ENCODE data around the gene MMP25. TPM values are rescaled to one million over a fixed set of nuclear protein-coding genes. Genes with fewer than 3 reads are reported as not detected.

The MMP25 gene
- total and polyA plus RNA-seq, 8 donors = 0.28 to 1.6 (median 1.0) TPM

GRCh38 chr16:3032624-3033023 is 13.7 kb upstream of the MMP25 start:
- WGBS, 2 donors = 64 to 74% methylated on average over 7 of the region's 7 CpGs

GRCh38 chr16:3035289-3035971 is 10.9 kb upstream of the MMP25 start:
- Histone ChIP-seq H3K36me3 (peaks cover 0 to 1% (median 0%) of the 10 kb centered on the region in 3 donors), H3K27ac (peak overlapping the region; percentile 80 to 90 (median 85)), H3K27me3 (no peaks in the 10 kb centered on the region), H3K4me3 (peak overlapping the region; percentile 27 to 83 (median 75)), H3K4me1 (peaks cover 0 to 21% (median 5%) of the 10 kb centered on the region in 3 donors), H3K9me3 (no peaks in the 10 kb centered on the region)
- no peak for TF ChIP-seq CTCF (IDR thresholded peaks at IDR 0.05)
- FAIRE-seq (no peak), ATAC-seq (peak; percentile 60 to 71 (median 70)), DNase-seq (peak; percentile 79 to 92 (median 89))
- 21 to 33% methylated on average over 13 to 19 of the region's 19 CpGs for WGBS, 2 donors
- intact Hi-C loops (cut with DNase I) = no loop called here

More at GRCh38 chr16:3032624-3033023, 13.7 kb upstream of the MMP25 start:
- Histone ChIP-seq H3K27ac (no peak overlapping the region), H3K4me3 (no peak overlapping the region), H3K27me3 (no peaks in the 10 kb centered on the region), H3K4me1 (peaks cover 0 to 22% (median 3%) of the 10 kb centered on the region in 3 donors), H3K9me3 (no peaks in the 10 kb centered on the region), H3K36me3 (peaks cover 0 to 6% (median 0%) of the 10 kb centered on the region in 3 donors)
- DNase-seq (peak in 1 of 6 donors; percentile 12), FAIRE-seq (no peak), ATAC-seq (no peak)
- TF ChIP-seq CTCF (IDR thresholded peaks at IDR 0.05) = no peak
- intact Hi-C loops (cut with DNase I) = no loop called here

GRCh38 chr16:3035972-3036725 is 10.2 kb upstream of the MMP25 start:
- no peak for TF ChIP-seq CTCF (IDR thresholded peaks at IDR 0.05)
- DNase-seq (peak; percentile 58 to 91 (median 76)), ATAC-seq (peak; percentile 57 to 64 (median 60)), FAIRE-seq (no peak)
- Histone ChIP-seq H3K4me1 (peaks cover 0 to 21% (median 5%) of the 10 kb centered on the region in 3 donors), H3K27ac (peak overlapping the region; percentile 80 to 90 (median 85)), H3K36me3 (no peaks in the 10 kb centered on the region), H3K4me3 (peak overlapping the region; percentile 27 to 83 (median 75)), H3K9me3 (no peaks in the 10 kb centered on the region), H3K27me3 (no peaks in the 10 kb centered on the region)
- intact Hi-C loops (cut with DNase I) = no loop called here
- 1% methylated on average over 29 to 40 of the region's 40 CpGs for WGBS, 2 donors

GRCh38 chr16:3036726-3037315 is 9.5 kb upstream of the MMP25 start, which contains the start of gene BICDL2:
Gene BICDL2, minus strand, starts transcription at chr16:3036944. Its CDS starts 1,448 bp downstream, at chr16:3035496.
- TF ChIP-seq CTCF (IDR thresholded peaks at IDR 0.05) = no peak
- peak; percentile 67 to 74 (median 69) for ATAC-seq
- 3% methylated on average over 30 to 44 of the region's 44 CpGs for WGBS, 2 donors
- peak; percentile 75 to 93 (median 82) for DNase-seq
- H3K27me3 ChIP-seq = no peaks in the 10 kb centered on the region
- intact Hi-C loops (cut with DNase I) = no loop called here
- H3K4me1 ChIP-seq = peaks cover 0 to 15% (median 5%) of the 10 kb centered on the region in 3 donors
- no peaks in the 10 kb centered on the region for H3K9me3 ChIP-seq
- H3K36me3 ChIP-seq = no peaks in the 10 kb centered on the region
- peak within 1 kb of the TSS; percentile 80 to 90 (median 85) for H3K27ac ChIP-seq
- no peak for FAIRE-seq
- peak within 1 kb of the TSS; percentile 27 to 83 (median 75) for H3K4me3 ChIP-seq

Measured in pancreas (tissue), 10 donors.